ENCODE data around the gene RIMBP2. TPM values are rescaled to one million over a fixed set of nuclear protein-coding genes. Genes with fewer than 3 reads are reported as not detected.

The RIMBP2 gene
- polyA plus RNA-seq, 1 donor = 46.5 TPM

DNA sequence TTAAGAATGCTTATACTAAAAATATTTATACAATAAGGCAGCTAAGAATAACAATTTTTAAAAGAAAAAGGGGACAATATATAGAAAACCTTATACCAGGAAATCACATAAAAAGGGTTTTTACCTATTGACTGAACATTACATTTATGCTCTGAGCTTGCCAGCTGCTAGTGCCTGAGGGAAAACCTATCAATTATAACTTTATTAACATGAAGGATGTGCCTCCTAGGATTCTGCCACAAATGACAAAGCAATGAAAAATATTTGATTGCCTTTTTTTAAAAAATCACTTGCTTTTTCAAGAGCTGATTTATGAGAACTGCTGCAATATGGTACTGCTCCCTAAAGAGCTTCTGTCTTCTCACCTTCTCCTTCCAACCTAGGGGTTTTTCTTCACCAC, 185.7 kb downstream of the RIMBP2 start:
- DNase-seq = no peak

DNA sequence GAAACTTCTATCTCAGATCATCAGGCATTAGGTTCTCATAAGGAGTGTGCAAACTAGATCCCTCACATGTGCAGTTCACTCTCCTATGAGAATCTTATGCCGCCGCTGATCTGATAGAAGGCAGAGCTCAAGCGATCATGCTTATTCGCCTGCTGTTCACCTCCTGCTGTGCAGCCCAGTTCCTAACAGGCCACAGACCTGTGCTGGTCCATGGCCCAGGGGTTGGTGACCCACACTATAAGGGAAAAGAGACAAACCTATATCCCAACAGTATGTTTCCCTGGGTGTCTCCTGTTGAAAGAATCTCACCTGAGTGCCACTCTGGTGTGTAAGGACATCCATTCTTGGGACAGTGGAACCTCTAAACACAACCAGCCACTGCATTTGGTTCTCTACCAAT, 186.3 kb downstream of the RIMBP2 start:
- DNase-seq = no peak

DNA sequence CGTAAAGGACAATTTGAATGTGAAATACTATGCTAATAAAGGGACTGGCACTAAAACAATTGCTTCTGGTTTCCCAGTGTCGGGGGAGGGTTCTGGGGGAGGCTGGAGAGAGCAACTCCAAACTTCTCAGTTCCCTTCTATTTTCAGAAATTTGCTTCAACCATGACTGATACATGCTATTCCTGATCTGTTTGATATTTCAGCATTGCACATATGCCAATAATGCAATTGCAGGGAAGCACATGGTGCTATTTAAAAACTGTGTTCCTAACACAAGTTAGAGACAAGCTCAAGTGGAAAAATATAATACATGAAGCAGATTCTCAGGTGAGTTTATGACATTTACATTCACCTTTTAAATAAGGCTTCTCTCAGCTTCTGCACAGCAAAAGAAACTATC, 188.9 kb downstream of the RIMBP2 start:
- no peak for DNase-seq

DNA sequence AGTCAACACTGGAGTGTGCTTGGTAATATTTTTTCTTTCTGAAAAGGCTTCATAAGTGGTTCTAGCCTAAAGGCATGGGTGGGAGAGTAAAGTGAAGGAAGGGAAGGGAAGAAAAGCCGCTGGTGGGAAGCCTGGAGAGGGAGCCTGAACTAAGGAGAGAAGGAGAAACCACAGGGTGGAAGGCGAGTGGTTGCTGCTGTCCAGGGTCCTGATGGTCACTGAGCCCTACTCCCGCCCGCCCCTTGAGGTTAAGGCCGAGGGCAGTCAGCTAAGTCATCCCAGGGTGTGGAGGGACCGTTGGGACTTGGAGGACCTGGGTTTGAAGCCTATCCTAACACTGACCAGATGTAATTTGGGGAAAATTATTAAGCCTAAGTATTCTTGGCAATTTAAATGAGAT, 189.3 kb downstream of the RIMBP2 start:
- peak; percentile 53 for DNase-seq

DNA sequence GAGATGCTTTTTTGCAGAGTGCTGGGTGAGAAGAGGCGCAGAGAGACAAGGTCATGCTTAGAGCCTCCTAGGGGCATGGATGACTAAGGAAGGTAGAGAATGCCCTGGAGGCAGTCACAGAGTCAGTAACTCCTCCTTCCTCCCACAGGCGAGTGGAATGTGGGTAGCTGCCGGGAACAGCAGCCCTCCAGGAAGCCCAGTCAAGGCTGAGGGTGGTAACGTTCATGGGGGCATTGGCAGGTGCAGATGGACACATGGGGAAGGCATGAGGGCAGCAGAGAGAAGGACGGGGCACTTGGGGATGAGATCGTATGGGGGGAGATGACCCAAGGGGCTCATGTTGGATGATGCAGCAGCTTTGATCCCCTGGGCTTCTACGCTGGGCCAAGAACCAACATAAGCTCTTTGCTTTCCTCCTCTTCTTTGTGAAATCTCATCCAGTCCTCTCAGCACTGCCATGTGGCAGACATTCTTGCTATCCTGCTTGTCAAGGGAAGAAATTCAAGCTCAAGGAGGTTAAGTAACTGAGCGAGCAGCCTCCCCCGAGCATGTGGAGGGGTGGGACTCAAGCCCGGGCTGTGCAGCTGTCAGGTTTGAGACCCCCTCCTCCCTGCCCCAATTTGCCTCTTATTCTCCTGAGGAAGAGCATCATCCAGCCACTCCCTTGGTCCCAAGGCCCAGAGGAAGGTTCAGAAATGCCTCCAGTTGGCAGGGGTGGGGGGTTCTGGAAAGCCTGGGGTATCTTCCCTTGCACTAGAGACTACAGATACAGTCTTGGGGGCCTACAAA, 190.5 kb downstream of the RIMBP2 start:
- no peak for DNase-seq

DNA sequence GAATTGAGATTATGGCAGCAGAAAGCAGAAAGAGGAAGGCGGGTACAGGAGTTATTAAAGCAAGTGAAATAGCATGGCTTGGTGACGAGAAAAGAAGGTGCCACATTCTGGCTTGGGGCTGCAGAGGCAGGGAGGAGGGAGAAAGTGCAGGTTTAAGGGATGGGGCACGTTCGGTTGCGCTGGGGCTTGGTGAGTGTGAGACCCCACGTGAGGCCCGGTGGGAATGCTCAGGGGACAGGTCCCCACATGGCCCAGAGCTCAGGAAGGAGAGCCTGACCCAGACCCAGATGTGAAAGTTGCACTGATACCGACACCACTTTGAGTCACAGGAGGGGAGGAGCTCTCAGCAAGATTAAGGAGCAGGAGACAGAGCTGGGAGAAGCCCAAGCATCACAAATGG, 191.3 kb downstream of the RIMBP2 start:
- DNase-seq = no peak

DNA sequence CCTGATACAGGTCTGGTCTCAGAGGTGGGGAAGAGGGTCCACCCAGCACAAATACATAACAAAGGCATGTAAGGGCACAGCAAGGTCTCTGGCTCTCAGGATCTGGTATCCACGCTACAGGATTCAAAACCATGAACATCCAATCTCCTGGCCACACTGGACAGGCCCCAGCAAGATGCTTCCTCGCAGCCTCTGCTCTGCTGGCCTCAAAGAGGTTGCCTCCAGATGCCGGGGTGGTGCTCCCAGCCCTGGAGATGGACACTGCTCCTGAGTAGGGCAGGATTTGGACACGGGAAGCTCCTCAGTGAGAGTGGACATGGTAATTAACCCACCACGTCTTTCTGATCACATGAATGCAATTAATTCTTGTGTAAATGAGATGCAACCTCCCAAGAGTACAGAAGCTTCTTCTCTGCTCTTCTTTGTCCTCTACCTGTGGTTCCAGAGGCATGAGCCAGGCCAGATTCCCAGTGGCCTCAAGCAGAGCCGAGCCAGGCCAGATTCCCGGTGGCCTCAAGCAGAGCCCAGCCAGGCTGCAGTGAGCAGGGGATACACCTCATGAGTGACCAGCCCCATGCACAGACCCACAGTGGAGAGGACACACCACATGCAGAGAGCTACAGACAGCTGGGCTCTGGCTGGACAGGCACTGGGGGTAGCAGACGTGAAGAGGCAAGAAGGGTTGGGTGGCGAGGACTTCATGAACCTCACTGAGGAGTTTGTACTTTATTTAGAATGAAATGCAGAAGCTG, 192.1 kb downstream of the RIMBP2 start:
- no peak for DNase-seq

DNA sequence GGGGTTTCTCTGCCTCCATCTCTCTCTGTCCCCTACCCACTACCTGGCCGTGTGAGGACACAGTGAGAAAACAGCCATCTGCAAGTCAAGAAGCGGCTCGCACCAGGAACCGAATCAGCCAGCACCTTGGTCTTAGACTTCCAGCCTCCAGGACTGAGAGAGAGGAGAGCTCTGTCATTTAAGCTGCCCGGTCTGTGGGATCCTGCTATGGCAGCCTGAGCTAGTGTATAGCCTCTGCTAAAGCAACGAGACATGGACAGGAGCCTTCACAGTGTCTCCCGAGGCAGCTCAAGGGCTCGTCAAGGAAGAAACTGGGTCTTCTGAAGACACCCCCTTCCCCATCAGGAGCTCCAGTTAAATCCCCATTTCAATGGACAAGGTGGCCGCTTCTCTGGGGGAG, 192.9 kb downstream of the RIMBP2 start:
- DNase-seq = no peak

DNA sequence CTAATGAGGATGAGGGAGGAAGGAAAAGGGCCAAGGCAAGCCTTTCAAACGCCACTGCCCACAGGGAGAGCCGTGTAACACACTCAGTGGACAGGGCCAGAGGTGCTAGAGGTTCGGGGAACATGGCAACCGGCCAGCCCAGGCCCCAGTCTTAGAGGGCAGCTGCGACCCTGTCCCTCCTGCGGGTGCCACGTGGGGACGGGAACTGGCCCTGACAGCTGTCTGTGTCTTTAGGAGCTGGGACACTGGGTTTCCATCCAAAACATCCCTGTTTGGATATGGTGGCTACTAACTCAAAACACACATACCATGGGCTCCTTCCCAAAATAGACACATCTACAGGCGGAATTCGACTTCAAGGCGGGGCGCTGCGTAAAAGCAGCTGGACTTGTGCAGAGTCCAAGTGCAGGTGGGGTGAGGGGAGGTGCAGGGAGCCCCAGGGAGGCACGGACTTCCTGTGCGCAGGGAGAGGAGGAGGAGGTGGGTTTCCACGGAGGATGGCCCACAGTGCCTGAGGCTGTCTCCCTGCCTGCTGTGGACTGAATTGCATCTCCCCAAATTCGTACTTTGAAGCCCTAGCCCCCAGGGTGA, 193.8 kb downstream of the RIMBP2 start:
- DNase-seq = no peak

DNA sequence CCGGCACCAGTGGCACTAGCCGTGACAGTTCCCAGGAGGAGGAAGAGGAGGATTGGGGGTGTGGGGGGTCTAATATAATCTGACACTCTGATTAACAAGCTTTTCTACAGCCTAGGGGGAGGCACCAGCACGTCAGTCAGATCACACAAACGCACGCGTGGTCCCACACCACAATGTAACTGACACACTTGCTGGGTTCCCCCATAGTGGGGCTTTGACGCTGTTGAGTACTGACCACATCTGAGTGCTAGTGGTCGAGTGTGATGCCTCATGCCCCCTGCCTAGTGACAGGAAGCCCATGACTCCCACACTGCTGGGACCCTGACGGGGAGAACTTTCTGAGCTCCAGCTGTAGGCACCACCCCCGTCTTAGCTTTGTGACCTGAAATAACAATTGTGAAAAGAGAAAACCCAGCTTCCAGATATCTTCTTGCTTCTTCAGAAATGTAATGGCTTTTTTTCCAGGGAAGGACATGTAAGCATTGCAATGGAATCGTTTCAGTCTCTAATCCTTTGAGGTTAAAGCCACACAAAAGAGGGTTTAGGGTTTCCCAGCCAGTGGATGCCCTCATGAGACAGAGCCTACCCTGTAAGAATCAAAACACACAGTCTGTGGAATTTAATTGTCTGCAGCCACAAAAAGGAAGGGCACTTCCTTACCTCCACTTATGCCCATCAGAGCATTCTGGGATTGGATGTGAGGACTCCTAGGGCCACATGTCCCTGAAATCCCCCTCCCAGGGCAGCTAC, 194.5 kb downstream of the RIMBP2 start:
- DNase-seq = no peak

DNA sequence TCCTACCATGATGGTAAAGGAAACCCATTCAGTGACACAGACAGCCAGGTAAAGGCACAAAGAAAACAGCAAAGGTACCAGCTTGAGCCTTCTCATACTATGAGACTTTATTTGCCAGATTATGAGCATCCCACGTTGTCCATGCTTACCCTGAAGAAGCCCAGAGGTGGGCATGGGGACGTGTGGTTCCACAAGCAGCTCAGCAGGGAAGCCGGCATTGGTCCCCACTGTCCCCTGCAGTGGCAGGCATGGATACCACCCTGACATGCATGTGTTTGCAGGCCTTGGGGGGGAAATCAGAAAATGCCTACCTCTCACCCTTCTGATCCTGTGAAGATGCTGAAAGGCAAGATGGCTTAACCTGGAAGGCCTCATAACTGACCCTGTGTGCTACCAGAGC, 195.3 kb downstream of the RIMBP2 start:
- DNase-seq = no peak

DNA sequence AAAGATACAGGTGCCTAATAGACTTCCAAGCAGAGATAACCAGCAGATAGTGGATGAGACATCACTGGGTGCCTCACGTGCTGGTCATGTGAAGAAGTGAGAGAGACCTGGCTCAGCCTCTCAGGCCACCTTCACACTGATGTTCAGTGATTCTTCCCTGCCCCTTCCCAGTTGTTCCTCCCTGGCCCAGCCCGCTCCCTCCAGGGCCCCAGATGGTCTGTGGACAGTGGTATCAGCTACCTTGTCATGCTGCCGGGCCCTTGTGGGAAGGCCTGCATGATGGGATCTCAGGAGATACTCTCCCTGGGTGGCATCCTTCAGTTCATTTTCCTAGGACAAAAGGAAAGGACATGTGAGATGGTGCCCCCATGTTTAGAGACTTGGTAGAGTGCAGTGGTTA, 198.5 kb downstream of the RIMBP2 start:
- DNase-seq = no peak

DNA sequence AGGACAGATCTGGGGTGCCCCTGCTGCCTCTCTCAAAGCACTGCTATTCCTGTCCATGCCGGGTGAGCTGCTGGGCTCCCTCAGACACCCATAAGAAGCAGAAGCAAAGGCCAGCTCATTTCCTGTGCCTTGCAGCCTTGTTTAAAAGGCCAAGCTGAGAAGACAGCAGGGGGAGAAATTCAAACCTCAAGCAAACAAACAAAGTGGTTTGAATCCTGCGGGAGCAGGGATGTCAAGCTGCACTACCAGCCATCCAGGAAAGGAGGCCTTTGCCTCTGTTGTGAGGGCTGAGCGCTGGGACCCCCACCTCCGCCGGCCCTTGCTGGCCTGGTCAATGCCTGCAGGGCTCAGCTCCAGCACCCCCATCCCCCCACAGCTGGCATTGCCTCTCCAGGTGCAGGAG, 201.9 kb downstream of the RIMBP2 start:
- DNase-seq = no peak

DNA sequence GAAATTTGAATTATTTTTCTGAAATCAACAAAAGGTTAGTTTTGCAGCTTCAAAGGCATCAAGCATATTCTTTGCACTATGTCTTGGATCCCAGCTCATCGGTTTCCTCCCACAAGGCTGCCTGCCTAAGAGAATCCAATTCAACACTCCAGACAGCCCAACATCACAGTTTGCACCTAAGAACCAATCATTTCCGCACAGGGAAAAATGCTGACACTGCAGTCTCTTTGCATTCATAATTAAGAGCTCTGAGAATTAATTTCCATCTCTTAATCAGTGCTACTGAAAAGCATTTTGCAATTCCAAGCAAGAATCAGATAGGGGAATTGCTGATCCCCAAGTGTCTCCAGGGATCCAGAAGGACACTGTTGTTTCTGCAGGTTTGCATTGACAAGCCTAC, 202.5 kb downstream of the RIMBP2 start:
- no peak for DNase-seq

DNA sequence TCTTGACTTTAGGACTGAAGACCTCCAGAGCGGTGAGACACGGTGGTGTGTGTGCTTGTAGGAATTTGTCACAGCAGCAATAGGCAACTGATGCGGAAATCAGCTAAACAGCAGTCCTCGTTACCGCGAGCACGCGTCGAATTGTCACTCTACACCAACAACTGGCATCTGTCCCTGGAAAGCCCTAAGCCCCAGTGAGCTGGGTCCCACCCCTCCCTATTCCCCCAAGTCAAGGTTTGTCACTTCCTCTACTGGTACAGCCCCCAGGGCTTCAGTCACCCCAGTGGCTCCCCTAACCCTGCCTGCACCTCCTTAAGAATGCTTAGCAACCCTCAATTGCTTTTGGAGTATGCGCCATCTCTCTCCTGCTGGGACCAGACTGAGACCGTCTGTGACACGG, 204.8 kb downstream of the RIMBP2 start:
- no peak for DNase-seq

DNA sequence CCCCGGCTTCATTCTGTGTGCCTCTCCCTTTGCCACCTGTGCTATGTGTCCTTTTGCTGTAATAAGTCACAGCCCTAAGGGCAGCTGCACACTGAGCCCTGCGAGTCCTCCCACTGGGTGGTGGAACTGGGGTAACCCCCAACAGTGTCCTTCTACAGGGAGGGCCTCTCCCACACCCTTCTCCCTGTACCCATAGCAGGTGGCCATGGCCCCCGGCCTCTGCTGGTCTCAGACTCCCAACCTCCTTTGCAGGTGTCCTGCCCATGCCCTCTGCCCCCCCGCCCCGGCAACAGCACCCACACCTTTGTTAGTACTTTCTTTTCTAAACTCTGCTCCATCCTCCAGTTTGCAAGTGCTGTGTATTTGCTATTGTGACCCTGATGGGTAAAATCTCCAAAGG, 206.6 kb downstream of the RIMBP2 start:
- DNase-seq = no peak

DNA sequence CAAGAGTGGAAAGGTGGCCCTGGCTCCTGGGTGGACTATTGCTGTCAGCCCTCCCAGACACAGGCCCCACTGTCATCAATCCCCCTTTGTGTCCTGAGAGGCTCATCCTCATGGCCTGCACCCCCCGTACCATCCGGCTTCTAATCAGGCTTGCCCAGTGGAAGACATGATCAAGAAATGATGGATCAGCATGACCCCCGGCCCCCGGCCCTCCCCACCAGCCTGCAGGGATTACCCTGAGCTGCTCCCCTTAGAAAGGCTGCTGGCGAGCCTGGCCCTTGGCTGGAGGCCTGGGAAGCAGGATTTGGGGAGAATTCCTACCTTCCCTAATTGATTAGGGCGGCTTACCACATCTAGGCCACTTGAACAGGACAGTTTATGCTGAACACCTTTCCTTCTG, 207.3 kb downstream of the RIMBP2 start:
- DNase-seq = no peak

DNA sequence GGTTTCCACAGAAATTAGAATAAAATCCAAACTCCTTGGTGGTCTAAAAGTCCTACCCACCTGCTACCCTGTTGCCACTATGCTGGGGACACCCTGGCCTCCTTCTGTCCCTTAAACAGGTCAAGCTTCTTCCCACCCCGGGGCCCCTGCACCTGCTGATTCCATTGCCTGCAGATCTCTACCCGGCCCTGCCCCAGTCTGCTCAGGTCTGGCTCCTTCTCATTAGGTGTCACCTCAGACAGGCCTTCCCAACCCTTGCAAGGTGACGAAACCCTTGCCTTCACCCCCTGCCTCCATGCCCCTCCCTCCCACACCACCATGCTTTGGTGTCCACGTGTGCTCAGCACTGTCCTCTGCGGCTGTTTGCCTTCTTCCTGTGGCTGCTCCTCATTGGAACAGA, 207.8 kb downstream of the RIMBP2 start:
- DNase-seq = no peak

DNA sequence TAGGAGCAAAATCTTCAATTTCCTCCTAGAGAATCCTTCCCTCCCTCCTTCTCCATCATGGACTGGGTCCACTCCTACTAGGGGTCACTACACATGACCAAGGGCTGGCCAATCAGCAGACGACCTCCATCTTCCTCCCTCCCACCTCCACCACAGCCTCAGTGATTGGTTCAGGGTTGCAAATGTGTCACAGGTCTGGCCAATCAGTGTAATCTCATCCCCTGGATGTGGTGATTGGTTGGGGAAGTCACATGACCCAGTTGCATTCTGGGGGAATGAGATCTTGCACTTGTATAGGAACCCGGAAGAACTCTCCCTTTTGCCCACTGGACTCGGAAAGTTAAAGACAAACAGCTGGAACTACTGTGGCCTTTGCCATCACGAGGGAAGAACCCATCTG, 209.3 kb downstream of the RIMBP2 start:
- no peak for DNase-seq

DNA sequence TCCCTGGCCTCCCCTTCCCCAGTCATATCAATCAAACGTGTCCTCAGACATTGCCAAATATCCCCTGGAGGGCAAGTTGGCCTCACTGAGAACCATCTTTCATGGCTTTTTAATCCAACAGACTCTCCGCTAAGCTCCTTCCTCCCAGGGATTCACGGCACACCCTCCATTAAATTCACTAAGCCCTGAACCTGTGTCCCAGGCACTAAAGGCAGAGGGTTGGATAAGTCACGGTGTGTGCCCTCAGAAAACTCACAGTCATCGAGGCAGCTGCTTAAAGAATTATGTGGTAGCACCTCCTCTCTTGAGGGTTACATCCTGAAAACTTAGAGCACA, 211.3 kb downstream of the RIMBP2 start:
- DNase-seq = no peak

DNA sequence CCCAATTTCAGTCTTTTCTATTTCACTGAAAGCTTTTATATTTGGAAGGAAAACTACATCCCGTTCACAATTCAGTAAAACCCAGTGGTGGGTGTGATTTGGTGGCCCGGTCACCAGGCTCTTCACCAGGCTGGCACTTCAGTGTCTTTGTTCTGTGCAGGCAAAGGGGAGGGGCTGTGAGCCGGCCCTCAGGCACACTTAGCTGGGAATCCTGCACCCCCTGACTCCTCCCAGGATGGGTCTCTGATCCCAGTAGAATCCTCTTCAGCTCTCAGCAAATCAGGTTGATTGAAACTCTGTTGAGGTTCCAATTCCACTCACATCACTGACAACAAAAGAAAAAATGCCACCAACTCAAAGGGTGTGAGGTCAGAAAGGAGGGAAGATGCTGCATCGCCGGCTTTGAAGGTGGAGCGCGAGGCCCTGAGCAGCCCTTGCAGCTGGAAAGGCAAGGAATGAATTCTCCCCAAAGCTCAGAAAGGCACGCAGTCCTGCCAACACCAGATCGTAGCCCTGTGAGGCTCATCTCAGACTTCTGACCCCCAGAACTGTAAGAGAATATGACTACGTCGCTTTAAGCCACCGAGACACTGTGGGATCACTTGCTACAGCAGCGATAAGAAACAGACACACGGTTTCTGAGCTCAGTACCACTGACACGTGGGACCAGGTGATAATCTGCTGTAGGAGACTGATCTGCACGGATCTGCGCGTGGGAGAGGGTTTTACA, 211.8 kb downstream of the RIMBP2 start:
- DNase-seq = no peak

DNA sequence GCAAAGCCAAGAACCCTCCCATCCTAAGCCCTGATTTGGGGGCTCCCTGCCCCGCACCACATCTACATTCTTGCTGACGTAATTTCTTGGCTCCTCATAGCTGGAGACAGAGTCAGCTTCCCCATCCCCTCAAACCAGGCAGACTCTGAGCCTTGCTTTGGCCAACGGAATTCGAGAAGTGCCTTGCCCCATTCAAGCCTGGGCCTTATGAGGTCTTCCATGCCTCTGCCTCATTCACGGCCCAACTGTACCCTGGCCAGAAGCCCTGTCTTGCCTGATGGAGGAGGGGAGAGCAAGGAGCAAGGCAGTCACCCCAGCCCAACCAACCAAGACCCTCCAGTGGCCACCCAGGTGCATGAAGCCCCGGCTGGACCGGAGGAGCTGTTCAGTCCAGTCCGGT, 214.3 kb downstream of the RIMBP2 start:
- no peak for DNase-seq
